Measurements from ENCODE around the gene CASP7. TPM values are rescaled to one million over a fixed set of nuclear protein-coding genes. Genes with fewer than 3 reads are reported as not detected.

CASP7 gene
- total RNA-seq, 3 donors from 2014 or later (not counting 1 experiment from before 2014, with no cell fraction given): 13.4 to 20.0 (median 14.9) TPM

- Mint-ChIP-seq H3K4me3 (no peak overlapping the region), H3K27ac (no peak overlapping the region), H3K27me3 (ENCODE audit: low read depth in 2 of 2) (no peaks in the 10 kb centered on the region), H3K36me3 (peaks cover 18% of the 10 kb centered on the region), H3K9me3 (no peaks in the 10 kb centered on the region), H3K4me1 (no peaks in the 10 kb centered on the region)
- peaks cover 20% of the 10 kb centered on the region for H3K36me3 ChIP-seq (ENCODE audit: control insufficient read depth, insufficient read depth, low read length)
- no peak overlapping the region for H3K27ac ChIP-seq (ENCODE audit: low read length)
- no peak overlapping the region for H3K4me3 ChIP-seq (ENCODE audit: low read length)
- H3K4me1 ChIP-seq (ENCODE audit: control insufficient read depth, insufficient read depth, low read length): no peaks in the 10 kb centered on the region
- WGBS (ENCODE audit: insufficient coverage): 97% methylated on average over 4 of the region's 4 CpGs
- intact Hi-C loops (cut with micrococcal nuclease): no loop called here
- no peak for TF ChIP-seq CTCF (IDR thresholded peaks at IDR 0.05)
- H3K27me3 ChIP-seq (ENCODE audit: control insufficient read depth, insufficient read depth, low read length): no peaks in the 10 kb centered on the region
- H3K9me3 ChIP-seq (ENCODE audit: control insufficient read depth, insufficient read depth, low read length): no peaks in the 10 kb centered on the region
- ATAC-seq (no peak), DNase-seq (no peak)
Measured at GRCh38 chr10:113732966-113733365, 53.3 kb downstream of the CASP7 start.

GRCh38 chr10:113733635-113734034 is 53.9 kb downstream of the CASP7 start:
- no peak for TF ChIP-seq CTCF (IDR thresholded peaks at IDR 0.05)
- Histone ChIP-seq H3K27me3 (ENCODE audit: control insufficient read depth, insufficient read depth, low read length) (no peaks in the 10 kb centered on the region), H3K27ac (ENCODE audit: low read length) (no peak overlapping the region), H3K9me3 (ENCODE audit: control insufficient read depth, insufficient read depth, low read length) (no peaks in the 10 kb centered on the region), H3K36me3 (ENCODE audit: control insufficient read depth, insufficient read depth, low read length) (peaks cover 20% of the 10 kb centered on the region), H3K4me1 (ENCODE audit: control insufficient read depth, insufficient read depth, low read length) (no peaks in the 10 kb centered on the region), H3K4me3 (ENCODE audit: low read length) (no peak overlapping the region)
- Mint-ChIP-seq H3K36me3 (peaks cover 18% of the 10 kb centered on the region), H3K27ac (no peak overlapping the region), H3K9me3 (no peaks in the 10 kb centered on the region), H3K27me3 (ENCODE audit: low read depth in 2 of 2) (no peaks in the 10 kb centered on the region), H3K4me3 (no peak overlapping the region), H3K4me1 (no peaks in the 10 kb centered on the region)
- intact Hi-C loops (cut with micrococcal nuclease): no loop called here
- no peak for DNase-seq
- ATAC-seq: no peak
- WGBS (ENCODE audit: insufficient coverage): 73% methylated on average over 4 of the region's 4 CpGs

- peaks cover 4% of the 10 kb centered on the region for H3K36me3 ChIP-seq (ENCODE audit: control insufficient read depth, insufficient read depth, low read length)
- intact Hi-C loops (cut with micrococcal nuclease): no loop called here
- no peak overlapping the region for H3K4me3 ChIP-seq (ENCODE audit: low read length)
- peaks cover 7% of the 10 kb centered on the region for H3K36me3 Mint-ChIP-seq
- no peaks in the 10 kb centered on the region for H3K9me3 Mint-ChIP-seq
- no peaks in the 10 kb centered on the region for H3K27me3 ChIP-seq (ENCODE audit: control insufficient read depth, insufficient read depth, low read length)
- no peak overlapping the region for H3K4me3 Mint-ChIP-seq
- DNase-seq: no peak
- TF ChIP-seq CTCF (IDR thresholded peaks at IDR 0.05): no peak
- H3K27me3 Mint-ChIP-seq (ENCODE audit: low read depth in 2 of 2): peaks cover 0 to 3% of the 10 kb centered on the region in 2 donors
- H3K9me3 ChIP-seq (ENCODE audit: control insufficient read depth, insufficient read depth, low read length): no peaks in the 10 kb centered on the region
- 28% methylated on average over 2 of the region's 2 CpGs for WGBS (ENCODE audit: insufficient coverage)
- no peak for ATAC-seq
- H3K4me1 ChIP-seq (ENCODE audit: control insufficient read depth, insufficient read depth, low read length): no peaks in the 10 kb centered on the region
- no peaks in the 10 kb centered on the region for H3K4me1 Mint-ChIP-seq
- H3K27ac Mint-ChIP-seq: no peak overlapping the region
- H3K27ac ChIP-seq (ENCODE audit: low read length): no peak overlapping the region
Measured at GRCh38 chr10:113735913-113736312, 56.2 kb downstream of the CASP7 start.

- H3K9me3 ChIP-seq (ENCODE audit: control insufficient read depth, insufficient read depth, low read length): no peaks in the 10 kb centered on the region
- no peaks in the 10 kb centered on the region for H3K4me1 ChIP-seq (ENCODE audit: control insufficient read depth, insufficient read depth, low read length)
- Mint-ChIP-seq H3K36me3 (peaks cover 7% of the 10 kb centered on the region), H3K4me1 (no peaks in the 10 kb centered on the region), H3K9me3 (no peaks in the 10 kb centered on the region), H3K27me3 (ENCODE audit: low read depth in 2 of 2) (peaks cover 0 to 3% of the 10 kb centered on the region in 2 donors), H3K27ac (no peak overlapping the region), H3K4me3 (no peak overlapping the region)
- intact Hi-C loops (cut with micrococcal nuclease): no loop called here
- no peak for ATAC-seq
- TF ChIP-seq CTCF (IDR thresholded peaks at IDR 0.05): no peak
- no peak overlapping the region for H3K27ac ChIP-seq (ENCODE audit: low read length)
- peaks cover under 1% of the 10 kb centered on the region for H3K36me3 ChIP-seq (ENCODE audit: control insufficient read depth, insufficient read depth, low read length)
- 75% methylated on average over 1 of the region's 1 CpG for WGBS (ENCODE audit: insufficient coverage)
- no peak overlapping the region for H3K4me3 ChIP-seq (ENCODE audit: low read length)
- DNase-seq: no peak
- no peaks in the 10 kb centered on the region for H3K27me3 ChIP-seq (ENCODE audit: control insufficient read depth, insufficient read depth, low read length)
Measured at GRCh38 chr10:113736576-113736975, 56.9 kb downstream of the CASP7 start.

All from natural killer cell (primary cell).